Tibial nerve (tissue), 3 donors: ENCODE data around the gene DPM3.

Source experiments
- POLR2A ChIP-seq, 2 donors: fragments of 450-650 bp; IDR thresholded peaks; one replicate each; pipeline ENCODE4 v1.6.1; 2017; ENCODE audit warnings: antibody characterized with exemption in 2 of 2, mild to moderate bottlenecking in 2 of 2, moderate library complexity in 2 of 2
- TF ChIP-seq, protein P1 (sequence below), 5 experiments: fragments of 200-600 bp in 3 of 5; fragments of 450-650 bp in 2 of 5; sonication (generic) in 3 of 5; IDR thresholded peaks; one replicate each; pipeline ENCODE4 v1.5.1; 2016 to 2019; ENCODE audit warnings: antibody characterized with exemption in 5 of 5, mild to moderate bottlenecking in 3 of 5, moderate library complexity in 2 of 5

DNA sequence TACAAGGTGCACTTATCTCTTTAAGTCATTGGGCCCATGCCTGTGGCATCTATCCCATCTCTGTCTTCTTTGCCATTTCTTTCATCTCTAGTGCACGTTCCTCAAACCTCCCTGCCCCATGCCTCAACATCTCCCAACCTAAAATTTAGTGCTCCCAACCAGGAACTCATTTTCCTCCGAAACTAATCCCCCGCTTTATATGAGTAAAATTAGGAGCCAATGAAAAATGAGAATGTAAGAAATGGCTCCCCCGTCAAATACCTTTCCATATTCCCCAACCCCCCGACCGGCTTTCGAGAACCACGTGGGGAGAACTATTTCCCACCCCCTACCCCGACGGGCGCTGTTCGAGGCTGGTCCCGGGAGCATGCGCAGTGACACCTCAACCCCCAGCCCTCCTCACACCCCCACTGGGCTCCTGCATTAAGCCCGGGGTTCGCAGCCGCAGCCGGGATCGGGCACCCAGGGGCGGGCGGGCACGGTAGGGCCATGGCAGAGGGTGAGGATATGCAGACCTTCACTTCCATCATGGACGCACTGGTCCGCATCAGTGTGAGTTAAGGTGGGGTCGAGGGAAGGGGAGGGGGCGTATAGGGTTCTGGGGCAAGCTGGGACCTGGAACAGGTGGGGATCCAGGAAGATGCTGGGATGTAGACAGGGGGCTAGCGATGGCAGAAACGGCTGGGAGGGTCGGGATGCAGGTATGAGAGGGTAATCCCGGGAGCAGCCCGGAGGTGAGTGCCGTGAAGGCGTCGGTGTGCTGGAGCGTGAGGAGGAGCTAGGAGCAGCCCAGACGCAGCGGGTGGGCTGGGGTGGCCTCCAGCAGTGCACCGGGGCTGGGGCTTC lies 33.4 kb upstream of the DPM3 start, which contains the start of gene TRIM46:
- TF ChIP-seq POLR2A (IDR thresholded peaks at IDR 0.05): no peak
- TF ChIP-seq, protein P1, sequence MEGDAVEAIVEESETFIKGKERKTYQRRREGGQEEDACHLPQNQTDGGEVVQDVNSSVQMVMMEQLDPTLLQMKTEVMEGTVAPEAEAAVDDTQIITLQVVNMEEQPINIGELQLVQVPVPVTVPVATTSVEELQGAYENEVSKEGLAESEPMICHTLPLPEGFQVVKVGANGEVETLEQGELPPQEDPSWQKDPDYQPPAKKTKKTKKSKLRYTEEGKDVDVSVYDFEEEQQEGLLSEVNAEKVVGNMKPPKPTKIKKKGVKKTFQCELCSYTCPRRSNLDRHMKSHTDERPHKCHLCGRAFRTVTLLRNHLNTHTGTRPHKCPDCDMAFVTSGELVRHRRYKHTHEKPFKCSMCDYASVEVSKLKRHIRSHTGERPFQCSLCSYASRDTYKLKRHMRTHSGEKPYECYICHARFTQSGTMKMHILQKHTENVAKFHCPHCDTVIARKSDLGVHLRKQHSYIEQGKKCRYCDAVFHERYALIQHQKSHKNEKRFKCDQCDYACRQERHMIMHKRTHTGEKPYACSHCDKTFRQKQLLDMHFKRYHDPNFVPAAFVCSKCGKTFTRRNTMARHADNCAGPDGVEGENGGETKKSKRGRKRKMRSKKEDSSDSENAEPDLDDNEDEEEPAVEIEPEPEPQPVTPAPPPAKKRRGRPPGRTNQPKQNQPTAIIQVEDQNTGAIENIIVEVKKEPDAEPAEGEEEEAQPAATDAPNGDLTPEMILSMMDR (IDR thresholded peaks at IDR 0.05): peak in 1 of 5 experiments; percentile 23
